Erythroblast (primary cell): Measurements from ENCODE around the gene GORASP2.

ENCODE experiments used
- GATA1 ChIP-seq: IDR thresholded peaks from 2 replicates; pipeline ENCODE4 v1.6.1; 2011; ENCODE audit warnings: low read depth, mild to moderate bottlenecking, control low read depth, low read length, moderate library complexity
- POLR2A ChIP-seq: IDR thresholded peaks from 2 replicates; pipeline ENCODE4 v1.6.1; 2011; ENCODE audit warnings: mild to moderate bottlenecking, low read length

DNA sequence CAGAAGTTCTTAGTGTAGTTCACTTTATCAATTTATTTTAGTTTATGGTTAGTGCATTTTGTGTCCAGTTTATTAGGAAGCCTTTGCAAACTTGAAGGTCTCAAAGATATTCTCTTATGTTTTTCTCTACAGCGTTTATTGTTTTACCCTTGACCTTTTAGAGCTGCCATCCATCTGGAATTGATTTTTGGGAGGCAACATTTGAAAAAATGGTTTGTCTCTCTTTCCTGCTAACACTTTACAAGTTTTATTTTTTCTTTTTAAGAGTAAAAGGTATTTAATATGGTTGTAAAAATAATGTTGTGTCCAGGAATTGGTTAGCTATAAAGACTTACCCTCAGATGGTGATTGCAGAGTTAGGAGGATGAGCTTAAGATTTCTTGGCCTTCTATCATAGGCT, 14.0 kb downstream of the GORASP2 start:
- TF ChIP-seq POLR2A: no peak
- no peak for TF ChIP-seq GATA1
